Epithelial cell of proximal tubule (primary cell): ENCODE measurements around the gene TCL1B. TPM values are rescaled to one million over a fixed set of nuclear protein-coding genes. Genes with fewer than 3 reads are reported as not detected.

Experiments
- DNase-seq: peaks from one replicate; pipeline ENCODE4 v3.0.0-alpha.2; 2011; ENCODE audit warnings: low read depth
- H3K4me3 ChIP-seq: 2 replicates; pipeline ENCODE4 v1.5.1; 2011; ENCODE audit warnings: low read depth, mild to moderate bottlenecking, low read length
- CTCF ChIP-seq: conservative IDR thresholded peaks from 2 replicates; pipeline ENCODE4 v1.5.1; 2012; ENCODE audit warnings: low read depth, mild to moderate bottlenecking, low read length
- total RNA-seq: library from RNA; depleted of rRNA; stranded (reverse); fragments of >200 nt; gene quantifications from 2 replicates; pipeline ENCODE4 v1.2.3, GENCODE V29; 2015

TCL1B gene
- total RNA-seq, 1 donor from 2014 or later, result not detected

- no peak for DNase-seq
- H3K4me3 ChIP-seq, result no peak overlapping the region
- no peak for TF ChIP-seq CTCF
Measured at GRCh38 chr14:95690815-95691214, 4.6 kb downstream of the TCL1B start.

GRCh38 chr14:95691591-95691990 lies 5.4 kb downstream of the TCL1B start:
- H3K4me3 ChIP-seq, result no peak overlapping the region
- DNase-seq, result no peak
- TF ChIP-seq CTCF, result no peak

GRCh38 chr14:95692109-95692508 lies 5.9 kb downstream of the TCL1B start:
- H3K4me3 ChIP-seq, result no peak overlapping the region
- DNase-seq, result no peak
- TF ChIP-seq CTCF, result no peak

- no peak for DNase-seq
- no peak for TF ChIP-seq CTCF
- no peak overlapping the region for H3K4me3 ChIP-seq
Measured at GRCh38 chr14:95695051-95695450, 8.8 kb downstream of the TCL1B start.

DNA sequence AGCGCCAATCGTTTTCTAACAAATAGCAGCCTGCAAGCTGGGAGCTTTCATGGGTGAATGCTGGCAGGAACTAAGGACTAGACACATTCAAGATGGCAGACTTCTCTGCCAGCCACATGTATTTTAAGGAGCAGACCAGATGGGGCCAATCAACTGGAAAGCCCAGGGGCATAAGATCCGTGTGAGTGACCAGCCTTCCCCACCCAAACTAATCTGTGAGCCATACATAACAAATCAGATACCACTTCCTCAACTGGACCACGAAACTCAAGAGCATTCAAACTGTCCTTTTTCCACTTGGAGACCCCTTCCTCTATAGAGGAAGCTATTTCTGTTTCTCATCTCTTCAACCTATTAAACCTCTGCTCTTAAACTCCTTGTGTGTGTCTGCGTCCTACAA lies 9.7 kb downstream of the TCL1B start:
- H3K4me3 ChIP-seq, result no peak overlapping the region
- TF ChIP-seq CTCF, result no peak
- DNase-seq, result no peak

DNA sequence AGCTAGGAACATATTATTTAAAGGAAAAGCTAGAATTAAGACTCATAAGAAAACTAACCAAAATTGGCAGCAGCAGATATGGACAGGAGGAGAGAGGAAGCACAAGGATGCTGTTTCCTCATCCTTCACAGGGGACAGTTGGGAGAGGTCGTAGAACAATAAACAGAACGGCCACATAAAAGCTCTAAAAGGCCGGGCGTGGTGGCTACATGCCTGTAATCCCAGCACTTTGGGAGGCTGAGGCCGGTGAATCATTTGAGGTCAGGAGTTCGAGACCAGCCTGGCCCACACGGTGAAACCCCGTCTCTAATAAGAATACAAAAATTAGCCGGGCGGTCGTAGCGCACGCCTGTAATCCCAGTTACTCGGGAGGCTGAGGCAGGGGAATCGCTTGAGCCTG lies 10.5 kb downstream of the TCL1B start:
- DNase-seq, result no peak
- H3K4me3 ChIP-seq, result no peak overlapping the region
- TF ChIP-seq CTCF, result no peak

- no peak for DNase-seq
- no peak for TF ChIP-seq CTCF
- H3K4me3 ChIP-seq, result no peak overlapping the region
Measured at GRCh38 chr14:95697764-95698163, 11.5 kb downstream of the TCL1B start.
